H1 (cell line): ENCODE data around the gene DHRS4L2. TPM values are rescaled to one million over a fixed set of nuclear protein-coding genes. Genes with fewer than 3 reads are reported as not detected.

ENCODE experiments used
- CTCF ChIA-PET: fragments of 300-600 bp; sonication (Branson Sonifier 250); formaldehyde crosslinking; loops from one replicate; lab custom pipeline; 2021; ENCODE audit not compliant: partially characterized antibody; lab: Charles Lee
- POLR2A ChIA-PET: fragments of 300-600 bp; sonication (Branson Sonifier 250); formaldehyde crosslinking; loops from one replicate; lab custom pipeline; 2021; ENCODE audit warnings: inconsistent platforms; ENCODE audit not compliant: partially characterized antibody; lab: Charles Lee
- DNase-seq, 2 experiments: peaks; one replicate each; pipeline versions ENCODE4 v3.0.0 to v3.0.0-alpha.2; 2010 to 2022; ENCODE audit warnings: low spot score in 2 of 2, low read depth in 1 of 2, mixed read lengths in 1 of 2
- FAIRE-seq: peaks from 2 replicates; lab custom pipeline; 2011; peaks lifted over from hg19 to GRCh38; lab: Jason Lieb, UNC
- H2AFZ ChIP-seq: 2 replicates; pipeline ENCODE4 v1.8.1; 2012; ENCODE audit warnings: low read length, inconsistent platforms
- H2AK5ac ChIP-seq: 2 replicates; pipeline ENCODE4 v1.6.1; 2013; ENCODE audit warnings: low read depth, low read length
- H2BK120ac ChIP-seq: replicated peaks from 2 replicates; pipeline ENCODE3; 2013; ENCODE audit warnings: low read depth, low read length, inconsistent platforms
- H2BK12ac ChIP-seq: 2 replicates; pipeline ENCODE4 v1.6.1; 2013; ENCODE audit warnings: low read depth, low read length
- H2BK15ac ChIP-seq: 2 replicates; pipeline ENCODE4 v1.6.1; 2013; ENCODE audit warnings: low read length
- H2BK20ac ChIP-seq: 2 replicates; pipeline ENCODE4 v1.6.1; 2013; ENCODE audit warnings: low read length
- H2BK5ac ChIP-seq: 2 replicates; pipeline ENCODE4 v1.6.1; 2013; ENCODE audit warnings: low read depth, low read length
- H3K14ac ChIP-seq: 2 replicates; pipeline ENCODE4 v1.6.1; 2013; ENCODE audit warnings: inconsistent platforms; ENCODE audit not compliant: insufficient read length
- H3K18ac ChIP-seq: 2 replicates; pipeline ENCODE4 v1.6.1; 2013; ENCODE audit warnings: low read length; ENCODE audit errors: extremely low read depth
- H3K23ac ChIP-seq: 2 replicates; pipeline ENCODE4 v1.6.1; 2013; ENCODE audit warnings: inconsistent platforms; ENCODE audit not compliant: insufficient read length
- H3K23me2 ChIP-seq: 2 replicates; pipeline ENCODE4 v1.6.1; 2013; ENCODE audit warnings: low read depth, low read length
- H3K27ac ChIP-seq: 2 replicates; pipeline ENCODE4 v1.6.1; 2011; ENCODE audit warnings: low read depth, low read length, inconsistent platforms
- H3K27me3 ChIP-seq, 4 experiments: replicated peaks in 1 of 4; 1 replicate in 1 of 4; 2 replicates in 3 of 4; pipeline versions ENCODE4 v1.6.1 to v1.8.1; 2011 to 2013; ENCODE audit warnings: low read length in 3 of 4, mild to moderate bottlenecking in 3 of 4, inconsistent platforms in 2 of 4, mixed read lengths in 2 of 4, moderate library complexity in 1 of 4; ENCODE audit not compliant: control insufficient read depth in 3 of 4, insufficient read depth in 3 of 4; ENCODE audit errors: extremely low read depth in 1 of 4
- H3K36me3 ChIP-seq, 4 experiments: 2 replicates each; pipeline versions ENCODE4 v1.6.1 to v1.8.1; 2011 to 2013; ENCODE audit warnings: mild to moderate bottlenecking in 4 of 4, low read length in 3 of 4, moderate library complexity in 2 of 4, control low read depth in 1 of 4, inconsistent platforms in 1 of 4; ENCODE audit not compliant: insufficient read depth in 4 of 4, control insufficient read depth in 2 of 4
- H3K4ac ChIP-seq: replicated peaks from 2 replicates; pipeline ENCODE3; 2013; ENCODE audit warnings: low read length, low read depth, mixed read lengths, inconsistent platforms; ENCODE audit not compliant: insufficient read length
- H3K4me1 ChIP-seq, 4 experiments: replicated peaks in 1 of 4; 1 replicate in 1 of 4; 2 replicates in 3 of 4; pipeline versions ENCODE4 v1.6.1 to v1.8.1; 2011 to 2013; ENCODE audit warnings: low read length in 3 of 4, inconsistent platforms in 2 of 4, mixed read lengths in 1 of 4; ENCODE audit not compliant: insufficient read depth in 4 of 4, control insufficient read depth in 3 of 4
- H3K4me2 ChIP-seq, 2 experiments: 2 replicates each; pipeline versions ENCODE4 v1.6.1 to v1.8.1; 2011 to 2013; ENCODE audit warnings: low read depth in 2 of 2, low read length in 2 of 2, control low read depth in 1 of 2, inconsistent platforms in 1 of 2, mild to moderate bottlenecking in 1 of 2; ENCODE audit not compliant: insufficient read depth in 1 of 2
- H3K4me3 ChIP-seq, 4 experiments: fragments of 200-600, 300-600 bp in 1 of 4; sonication (generic), shearing (Covaris generic), sonication (Bioruptor Twin) in 1 of 4; 2 replicates each; pipeline versions ENCODE4 v1.5.1 to v1.8.1; 2011 to 2016; ENCODE audit warnings: low read length in 4 of 4, low read depth in 3 of 4, control low read depth in 2 of 4, inconsistent platforms in 2 of 4, mild to moderate bottlenecking in 2 of 4, mixed read lengths in 1 of 4, moderate library complexity in 1 of 4; ENCODE audit not compliant: insufficient read depth in 2 of 4; ENCODE audit errors: extremely low read depth in 1 of 4
- H3K56ac ChIP-seq: replicated peaks from 2 replicates; pipeline ENCODE3; 2013; ENCODE audit warnings: low read depth, mild to moderate bottlenecking, mixed read lengths, low read length, inconsistent platforms; ENCODE audit not compliant: insufficient read length
- H3K79me1 ChIP-seq: 2 replicates; pipeline ENCODE4 v1.6.1; 2013; ENCODE audit warnings: low read depth, low read length, control low read depth
- H3K79me2 ChIP-seq, 2 experiments: 2 replicates each; pipeline versions ENCODE4 v1.6.1 to v1.8.1; 2012 to 2013; ENCODE audit warnings: low read length in 2 of 2, mild to moderate bottlenecking in 2 of 2, inconsistent platforms in 1 of 2; ENCODE audit not compliant: insufficient read depth in 2 of 2, control insufficient read depth in 1 of 2
- H3K9ac ChIP-seq, 4 experiments: replicated peaks in 1 of 4; 1 replicate in 1 of 4; 2 replicates in 3 of 4; pipeline versions ENCODE4 v1.6.1 to v1.8.1; 2011 to 2013; ENCODE audit warnings: low read depth in 3 of 4, low read length in 3 of 4, control low read depth in 2 of 4, mild to moderate bottlenecking in 2 of 4, moderate library complexity in 2 of 4, inconsistent platforms in 1 of 4; ENCODE audit errors: extremely low read depth in 1 of 4
- H3K9me3 ChIP-seq, 2 experiments: 2 replicates each; pipeline versions ENCODE4 v1.6.1 to v1.8.1; 2012 to 2013; ENCODE audit warnings: mild to moderate bottlenecking in 2 of 2, moderate library complexity in 2 of 2, control low read depth in 1 of 2, inconsistent platforms in 1 of 2, low read depth in 1 of 2, low read length in 1 of 2, mixed read lengths in 1 of 2; ENCODE audit not compliant: insufficient read depth in 2 of 2
- H4K20me1 ChIP-seq, 2 experiments: replicated peaks in 1 of 2; 2 replicates each; pipeline versions ENCODE3 to v1.8.1; 2011 to 2013; ENCODE audit warnings: inconsistent platforms in 2 of 2, low read length in 2 of 2, mild to moderate bottlenecking in 1 of 2; ENCODE audit not compliant: insufficient read depth in 2 of 2, control insufficient read depth in 1 of 2
- H4K5ac ChIP-seq: 2 replicates; pipeline ENCODE4 v1.6.1; 2013; ENCODE audit warnings: low read length, low read depth, mixed read lengths, inconsistent platforms; ENCODE audit not compliant: insufficient read length
- H4K8ac ChIP-seq: 2 replicates; pipeline ENCODE4 v1.8.0; 2013; ENCODE audit warnings: mild to moderate bottlenecking, moderate library complexity, low read length, inconsistent platforms; ENCODE audit not compliant: insufficient read depth; ENCODE audit errors: extremely low read depth
- H4K91ac ChIP-seq: replicated peaks from 2 replicates; pipeline ENCODE3; 2013; ENCODE audit warnings: low read length, mixed read lengths, inconsistent platforms; ENCODE audit not compliant: insufficient read length
- CHD2 ChIP-seq: IDR thresholded peaks from 2 replicates; pipeline ENCODE4 v1.6.1; 2012; ENCODE audit warnings: low read length, improper control_type of control experiment
- EP300 ChIP-seq, 2 experiments: IDR thresholded peaks; 1 replicate in 1 of 2; 2 replicates in 1 of 2; pipeline ENCODE4 v1.6.1; 2011 to 2012; ENCODE audit warnings: low read depth in 2 of 2, low read length in 2 of 2, mild to moderate bottlenecking in 2 of 2, borderline replicate concordance in 1 of 2, inconsistent platforms in 1 of 2, moderate library complexity in 1 of 2
- HDAC2 ChIP-seq, 2 experiments: fragments of 300-600 bp in 1 of 2; sonication (generic) in 1 of 2; IDR thresholded peaks; 2 replicates each; pipeline ENCODE4 v1.6.1; 2011 to 2012; ENCODE audit warnings: low read depth in 2 of 2, low read length in 2 of 2, mild to moderate bottlenecking in 2 of 2, moderate library complexity in 2 of 2, borderline replicate concordance in 1 of 2, inconsistent platforms in 1 of 2
- HDAC6 ChIP-seq: IDR thresholded peaks from one replicate; pipeline ENCODE4 v1.7.1; 2012; ENCODE audit warnings: low read depth, mild to moderate bottlenecking, inconsistent platforms, low read length, moderate library complexity
- RNF2 ChIP-seq: fragments of 200-900, 300-1000 bp; sonication (generic); IDR thresholded peaks from 2 replicates; pipeline ENCODE4 v1.7.1; 2016; ENCODE audit warnings: borderline replicate concordance, low read depth, mild to moderate bottlenecking, antibody characterized with exemption, low read length; ENCODE audit not compliant: poor library complexity, severe bottlenecking; ENCODE audit errors: missing control alignments
- SP4 ChIP-seq: IDR thresholded peaks from 2 replicates; pipeline ENCODE4 v1.6.1; 2012; ENCODE audit warnings: low read length, inconsistent platforms
- SUZ12 ChIP-seq: fragments of 200-600 bp; sonication (generic); IDR thresholded peaks from 2 replicates; pipeline ENCODE4 v1.6.1; 2012; ENCODE audit warnings: mild to moderate bottlenecking, inconsistent platforms, low read length, moderate library complexity, mixed read lengths
- TAF7 ChIP-seq: optimal IDR thresholded peaks from 2 replicates; pipeline ENCODE3; 2011; ENCODE audit warnings: low read depth, mild to moderate bottlenecking, inconsistent platforms, low read length, moderate library complexity, borderline replicate concordance
- YY1 ChIP-seq: IDR thresholded peaks from 2 replicates; pipeline ENCODE4 v1.6.1; 2011; ENCODE audit warnings: low read depth, mild to moderate bottlenecking, low read length
- WGBS, 2 experiments: shearing (Covaris generic) in 1 of 2; methylation state at CpG; one replicate each; pipeline versions ENCODE4 v1.1.6 to v1.1.7; 2013 to 2015; ENCODE audit warnings: low lambda C conversion rate in 2 of 2, mixed read lengths in 2 of 2, inconsistent platforms in 1 of 2, low coverage in 1 of 2, missing lambda C conversion rate in 1 of 2; ENCODE audit not compliant: insufficient replicate concordance in 2 of 2, insufficient coverage in 1 of 2, insufficient read length in 1 of 2; ENCODE audit errors: extremely low coverage in 1 of 2, missing lambda C conversion rate in 1 of 2; 5-methylcytosine and 5-hydroxymethylcytosine counted together
- polyA plus RNA-seq, 7 experiments: library from polyadenylated mRNA; depleted of rRNA in 3 of 7; stranded (reverse) in 5 of 7; unstranded in 2 of 7; fragments of >200 nt in 5 of 7; fragments of 200-250 nt in 2 of 7; gene quantifications; 1 replicate in 5 of 7; 2 replicates in 1 of 7; 4 replicates in 1 of 7; pipeline versions ENCODE4 v1.2.1 to v1.2.3, GENCODE V29; 2011 to 2013; ENCODE audit warnings: missing spikeins in 2 of 7, mixed read lengths in 2 of 7
- total RNA-seq: library from RNA; stranded (reverse); fragmentation: NEBNext Ultra II Directional; extraction: Animal tissue kit (Norgen Biotek cat#: 25700); gene quantifications from 2 replicates; pipeline ENCODE4 v1.2.1, GENCODE V29; 2021
- TF ChIP-seq, protein P1 (sequence below), 3 experiments: IDR thresholded peaks; 1 replicate in 2 of 3; 2 replicates in 1 of 3; pipeline versions ENCODE4 v1.5.1 to v1.6.1; 2011; ENCODE audit warnings: low read length in 3 of 3, mild to moderate bottlenecking in 3 of 3, inconsistent platforms in 2 of 3, low read depth in 1 of 3, moderate library complexity in 1 of 3; ENCODE audit not compliant: insufficient read depth in 1 of 3; ENCODE audit errors: control extremely low read depth in 1 of 3

DHRS4L2 gene
- total and polyA plus RNA-seq, 2 of the 8 experiments (the other 6 are each of a cell fraction or from before 2014, with no cell fraction given): 12.3 to 15.4 TPM

- H3K9ac ChIP-seq: no peak overlapping the region
- POLR2A ChIA-PET: interaction anchor here (0.6 kb wide), 1 partner anchor 462 kb away, joined by 6 read pairs; no protein-coding TSS in a partner anchor
- H3K4me2 ChIP-seq: no peak overlapping the region
- H3K4me3 ChIP-seq: no peak overlapping the region
- CTCF ChIA-PET: interaction anchor here (1.0 to 1.3 kb wide), 6 partner anchors 11 to 352 kb away, joined by 3 to 9 read pairs (median 3); no protein-coding TSS in a partner anchor
- peaks cover 1% of the 10 kb centered on the region; the same call in 1 of the 2 replicates for H3K23me2 ChIP-seq
- DNase-seq (no peak), FAIRE-seq (no peak)
- no peaks in the 10 kb centered on the region for H3K36me3 ChIP-seq
- H3K14ac ChIP-seq: no peak overlapping the region
- H3K79me1 ChIP-seq: no peaks in the 10 kb centered on the region
- H3K4ac ChIP-seq: no peak overlapping the region
- WGBS, 2 experiments: 73% methylated on average over 3 of the region's 3 CpGs; no CpG with 5 or more reads in 1 of the 2 experiments
- H3K79me2 ChIP-seq: no peaks in the 10 kb centered on the region
- no peaks in the 10 kb centered on the region; a peak in 1 of 7 replicates for H3K4me1 ChIP-seq
- no peak overlapping the region for H4K8ac ChIP-seq
- H3K27ac ChIP-seq: no peak overlapping the region
- H4K20me1 ChIP-seq: no peaks in the 10 kb centered on the region
- no peak overlapping the region for H3K23ac ChIP-seq
- no peak overlapping the region for H2BK12ac ChIP-seq
- H3K9me3 ChIP-seq: no peaks in the 10 kb centered on the region
- no peak overlapping the region for H2BK120ac ChIP-seq
- H2AK5ac ChIP-seq: no peak overlapping the region
- no peaks in the 10 kb centered on the region for H3K27me3 ChIP-seq
- H2AFZ ChIP-seq: no peak overlapping the region
- H2BK5ac ChIP-seq: no peak overlapping the region
- H4K5ac ChIP-seq: no peak overlapping the region
- no peak overlapping the region for H2BK20ac ChIP-seq
- H3K56ac ChIP-seq: no peak overlapping the region
- H3K18ac ChIP-seq: no peak overlapping the region
- no peak overlapping the region for H2BK15ac ChIP-seq
- H4K91ac ChIP-seq: no peak overlapping the region
- no peak for TF ChIP-seq CHD2
- no peak for TF ChIP-seq EP300 (IDR thresholded peaks at IDR 0.05; ENCODE audit: borderline replicate concordance in 1 of 2, low read depth in 2 of 2, low read length in 2 of 2)
- no peak for TF ChIP-seq HDAC6
- TF ChIP-seq RNF2: no peak
- TF ChIP-seq, protein P1, sequence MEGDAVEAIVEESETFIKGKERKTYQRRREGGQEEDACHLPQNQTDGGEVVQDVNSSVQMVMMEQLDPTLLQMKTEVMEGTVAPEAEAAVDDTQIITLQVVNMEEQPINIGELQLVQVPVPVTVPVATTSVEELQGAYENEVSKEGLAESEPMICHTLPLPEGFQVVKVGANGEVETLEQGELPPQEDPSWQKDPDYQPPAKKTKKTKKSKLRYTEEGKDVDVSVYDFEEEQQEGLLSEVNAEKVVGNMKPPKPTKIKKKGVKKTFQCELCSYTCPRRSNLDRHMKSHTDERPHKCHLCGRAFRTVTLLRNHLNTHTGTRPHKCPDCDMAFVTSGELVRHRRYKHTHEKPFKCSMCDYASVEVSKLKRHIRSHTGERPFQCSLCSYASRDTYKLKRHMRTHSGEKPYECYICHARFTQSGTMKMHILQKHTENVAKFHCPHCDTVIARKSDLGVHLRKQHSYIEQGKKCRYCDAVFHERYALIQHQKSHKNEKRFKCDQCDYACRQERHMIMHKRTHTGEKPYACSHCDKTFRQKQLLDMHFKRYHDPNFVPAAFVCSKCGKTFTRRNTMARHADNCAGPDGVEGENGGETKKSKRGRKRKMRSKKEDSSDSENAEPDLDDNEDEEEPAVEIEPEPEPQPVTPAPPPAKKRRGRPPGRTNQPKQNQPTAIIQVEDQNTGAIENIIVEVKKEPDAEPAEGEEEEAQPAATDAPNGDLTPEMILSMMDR (IDR thresholded peaks at IDR 0.05; ENCODE audit: control extremely low read depth in 1 of 3, insufficient read depth in 1 of 3, low read depth in 1 of 3, low read length in 3 of 3): no peak
- no peak for TF ChIP-seq SP4
- TF ChIP-seq TAF7: no peak
- TF ChIP-seq HDAC2 (IDR thresholded peaks at IDR 0.05; ENCODE audit: borderline replicate concordance in 1 of 2, low read depth in 2 of 2, low read length in 2 of 2): no peak
- TF ChIP-seq SUZ12: no peak
- no peak for TF ChIP-seq YY1
These were observed 47.5 kb upstream of the DHRS4L2 start for GRCh38 chr14:23941230-23941629.
